ENCODE measurements around the gene FXYD3. TPM values are rescaled to one million over a fixed set of nuclear protein-coding genes. Genes with fewer than 3 reads are reported as not detected.

FXYD3 gene
- total and polyA plus RNA-seq, 2 experiments from 2014 or later: 0.35 TPM; not detected in 1

DNA sequence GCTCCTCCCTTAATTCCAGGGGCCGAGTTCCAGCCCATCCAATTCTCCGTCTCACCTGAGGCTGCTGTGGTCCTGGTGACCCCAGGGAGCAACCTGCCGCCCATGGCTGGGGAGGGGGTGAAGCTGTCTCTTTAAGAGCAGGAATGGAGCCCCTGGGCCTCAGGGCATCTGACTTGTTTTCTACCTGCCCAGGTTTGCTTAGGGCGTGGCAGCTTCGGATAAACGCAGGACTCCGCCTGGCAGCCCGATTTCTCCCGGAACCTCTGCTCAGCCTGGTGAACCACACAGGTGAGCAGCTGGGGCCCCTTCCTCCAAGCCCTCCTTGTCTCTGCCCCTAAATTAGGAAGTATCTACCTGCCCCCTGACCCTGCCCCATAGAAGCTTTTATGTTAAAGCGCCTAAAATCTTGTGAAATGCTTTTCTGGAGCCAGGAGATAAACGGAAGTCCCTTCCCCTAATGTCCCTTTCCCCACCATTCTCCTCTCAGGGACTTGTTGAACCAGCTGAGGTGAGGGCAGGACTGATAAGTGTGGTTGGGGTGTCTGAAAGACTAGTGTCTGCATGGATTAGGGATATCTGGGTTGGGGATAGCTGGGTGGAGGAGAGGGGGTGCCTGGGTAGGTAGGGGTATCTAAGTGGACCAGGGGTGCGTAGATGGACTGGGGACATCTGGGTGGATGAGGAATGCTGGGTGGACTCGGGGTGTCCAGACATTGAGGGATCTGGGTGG is 614 bp downstream of the FXYD3 start:
- Histone ChIP-seq H3K4me3 (no peak overlapping the region), H3K36me3 (no peaks in the 10 kb centered on the region)
- TF ChIP-seq CTCF (IDR thresholded peaks at IDR 0.05; ENCODE audit: low read depth, low read length): no peak

GRCh38 chr19:35117116-35117515 is 1.5 kb downstream of the FXYD3 start:
- Histone ChIP-seq H3K27ac (no peak overlapping the region), H3K4me3 (no peak overlapping the region), H3K9me3 (ENCODE audit: low read depth) (no peaks in the 10 kb centered on the region), H3K4me1 (ENCODE audit: low read depth) (no peaks in the 10 kb centered on the region), H3K36me3 (no peaks in the 10 kb centered on the region), H3K27me3 (no peaks in the 10 kb centered on the region)
- no peak for TF ChIP-seq CTCF (IDR thresholded peaks at IDR 0.05; ENCODE audit: low read depth, low read length)
- DNase-seq (ENCODE audit: low read depth in 1 of 2, low spot score in 1 of 2): no peak

More for the DNA sequence above, 614 bp downstream of the FXYD3 start:
- no peaks in the 10 kb centered on the region for H3K9me3 ChIP-seq (ENCODE audit: low read depth)
- H3K27ac ChIP-seq: no peak overlapping the region
- H3K4me1 ChIP-seq (ENCODE audit: low read depth): no peaks in the 10 kb centered on the region
- H3K27me3 ChIP-seq: no peaks in the 10 kb centered on the region
- no peak for DNase-seq (ENCODE audit: low read depth in 1 of 2, low spot score in 1 of 2)

DNA sequence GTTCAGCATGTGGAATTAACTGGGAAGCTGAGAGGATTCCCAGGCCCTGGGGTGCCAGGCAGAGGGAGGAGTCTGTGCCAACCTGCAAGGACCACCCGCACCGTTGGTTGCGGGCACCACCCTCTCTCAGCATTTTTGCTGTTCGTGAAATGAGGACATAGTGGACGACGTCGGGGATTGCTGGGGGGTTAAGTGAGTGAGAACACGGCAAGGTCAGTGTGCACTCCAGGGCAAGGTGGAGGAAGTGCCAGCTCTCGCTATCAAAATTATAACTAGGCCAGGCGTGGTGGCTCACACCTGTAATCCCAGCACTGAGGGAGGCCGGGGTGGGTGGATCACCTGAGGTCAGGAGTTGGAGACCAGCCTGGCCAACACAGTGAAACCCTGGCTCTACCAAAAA is 2.2 kb downstream of the FXYD3 start:
- H3K4me1 ChIP-seq (ENCODE audit: low read depth): no peaks in the 10 kb centered on the region
- H3K9me3 ChIP-seq (ENCODE audit: low read depth): no peaks in the 10 kb centered on the region
- H3K27ac ChIP-seq: no peak overlapping the region
- no peak for DNase-seq (ENCODE audit: low read depth in 1 of 2, low spot score in 1 of 2)
- no peaks in the 10 kb centered on the region for H3K36me3 ChIP-seq
- no peaks in the 10 kb centered on the region for H3K27me3 ChIP-seq
- H3K4me3 ChIP-seq: no peak overlapping the region
- TF ChIP-seq CTCF (IDR thresholded peaks at IDR 0.05; ENCODE audit: low read depth, low read length): no peak

GRCh38 chr19:35118268-35119020 is 2.8 kb downstream of the FXYD3 start:
- Histone ChIP-seq H3K36me3 (no peaks in the 10 kb centered on the region), H3K27me3 (no peaks in the 10 kb centered on the region), H3K4me1 (ENCODE audit: low read depth) (no peaks in the 10 kb centered on the region), H3K27ac (no peak overlapping the region), H3K4me3 (no peak overlapping the region), H3K9me3 (ENCODE audit: low read depth) (no peaks in the 10 kb centered on the region)
- no peak for TF ChIP-seq CTCF (IDR thresholded peaks at IDR 0.05; ENCODE audit: low read depth, low read length)
- no peak for DNase-seq (ENCODE audit: low read depth in 1 of 2, low spot score in 1 of 2)

DNA sequence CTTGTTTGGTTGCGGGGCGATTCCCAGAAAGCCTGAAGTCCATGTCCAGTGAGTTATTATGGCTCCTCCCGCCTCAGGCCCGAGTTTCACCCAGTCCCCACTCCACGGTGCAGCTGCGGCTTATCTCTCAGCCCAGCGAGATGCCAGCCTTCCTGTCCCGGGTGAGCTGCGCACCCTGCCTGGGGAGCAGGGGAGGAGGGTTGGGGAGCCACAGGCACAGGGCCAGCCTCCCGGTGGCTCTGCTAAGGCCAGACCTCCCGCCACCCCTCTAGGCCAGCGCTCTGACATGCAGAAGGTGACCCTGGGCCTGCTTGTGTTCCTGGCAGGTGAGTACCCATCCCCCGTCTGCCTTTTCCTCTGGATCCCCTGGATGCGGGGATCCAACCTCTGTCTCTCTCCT is 3.5 kb downstream of the FXYD3 start:
- H3K4me3 ChIP-seq: no peak overlapping the region
- H3K27ac ChIP-seq: no peak overlapping the region
- no peak for TF ChIP-seq CTCF (IDR thresholded peaks at IDR 0.05; ENCODE audit: low read depth, low read length)
- H3K27me3 ChIP-seq: no peaks in the 10 kb centered on the region
- no peaks in the 10 kb centered on the region for H3K4me1 ChIP-seq (ENCODE audit: low read depth)
- no peak for DNase-seq (ENCODE audit: low read depth in 1 of 2, low spot score in 1 of 2)
- H3K9me3 ChIP-seq (ENCODE audit: low read depth): no peaks in the 10 kb centered on the region
- H3K36me3 ChIP-seq: no peaks in the 10 kb centered on the region

Data from cardiac muscle cell (in vitro differentiated cells and primary cell).